Neural cell (in vitro differentiated cells): ENCODE measurements around the gene CCDC174. TPM values are rescaled to one million over a fixed set of nuclear protein-coding genes. Genes with fewer than 3 reads are reported as not detected.

Experiments
- H2AFZ ChIP-seq: fragments of 200-600, 300-800 bp; sonication (generic), shearing (Covaris generic); 2 replicates; pipeline ENCODE4 v1.6.0; 2014; ENCODE audit warnings: low read depth, mild to moderate bottlenecking, antibody characterized with exemption, low read length, moderate library complexity
- H3F3A ChIP-seq: fragments of 200-600 bp; shearing (Covaris generic); 2 replicates; pipeline ENCODE4 v1.6.1; 2016; ENCODE audit warnings: mild to moderate bottlenecking, moderate library complexity, mixed read lengths, antibody characterized with exemption, low read length; ENCODE audit not compliant: insufficient read depth, poor library complexity, severe bottlenecking
- H3K27ac ChIP-seq: fragments of 200-600, 300-800 bp; sonication (generic), shearing (Covaris generic); 2 replicates; pipeline ENCODE4 v1.5.1; 2014; ENCODE audit warnings: mild to moderate bottlenecking, low read length, moderate library complexity
- H3K27me3 ChIP-seq: fragments of 300-800, 200-600 bp; sonication (generic), shearing (Covaris generic); 2 replicates; pipeline ENCODE4 v1.6.0; 2014; ENCODE audit warnings: mild to moderate bottlenecking, low read depth, low read length, moderate library complexity; ENCODE audit not compliant: insufficient read depth
- H3K36me3 ChIP-seq: fragments of 300-800, 200-600 bp; sonication (generic), shearing (Covaris generic); 2 replicates; pipeline ENCODE4 v1.5.1; 2014; ENCODE audit warnings: mild to moderate bottlenecking, antibody characterized with exemption, low read length, moderate library complexity; ENCODE audit not compliant: insufficient read depth
- H3K4me2 ChIP-seq: fragments of 300-800, 200-600 bp; sonication (generic), shearing (Covaris generic); 2 replicates; pipeline ENCODE4 v1.6.0; 2014; ENCODE audit warnings: mild to moderate bottlenecking, low read length
- H3K4me3 ChIP-seq: fragments of 300-800, 200-600 bp; sonication (generic), shearing (Covaris generic); 2 replicates; pipeline ENCODE4 v1.5.1; 2014; ENCODE audit warnings: mild to moderate bottlenecking, low read length, moderate library complexity
- H3K79me2 ChIP-seq: fragments of 200-600 bp; shearing (Covaris generic); replicated peaks from 2 replicates; pipeline ENCODE4 v1.6.0; 2014; ENCODE audit warnings: mild to moderate bottlenecking, low read length, moderate library complexity; ENCODE audit not compliant: insufficient read depth
- H3K9ac ChIP-seq: fragments of 300-800, 200-600 bp; sonication (generic), shearing (Covaris generic); 2 replicates; pipeline ENCODE4 v1.6.1; 2016; ENCODE audit warnings: mild to moderate bottlenecking, low read length, mixed read lengths
- H3K9me2 ChIP-seq: fragments of 200-600 bp; shearing (Covaris generic); 2 replicates; pipeline ENCODE4 v1.6.1; 2016; ENCODE audit warnings: mild to moderate bottlenecking, low read length, mixed read lengths; ENCODE audit not compliant: insufficient read depth
- H3K9me3 ChIP-seq: fragments of 200-600, 300-800 bp; sonication (generic), shearing (Covaris generic); 2 replicates; pipeline ENCODE4 v1.6.1; 2016; ENCODE audit warnings: mild to moderate bottlenecking, mixed run types, low read length, moderate library complexity, mixed read lengths
- H4K20me1 ChIP-seq: fragments of 200-600 bp; shearing (Covaris generic); 2 replicates; pipeline ENCODE4 v1.6.1; 2016; ENCODE audit warnings: mild to moderate bottlenecking, mixed run types; ENCODE audit not compliant: insufficient read depth
- EP300 ChIP-seq: fragments of 450-650 bp; conservative IDR thresholded peaks from 2 replicates; pipeline ENCODE4 v1.6.1; 2014; ENCODE audit warnings: antibody characterized with exemption, mild to moderate bottlenecking, moderate library complexity; ENCODE audit not compliant: poor library complexity, severe bottlenecking
- EZH2 ChIP-seq: fragments of 200-600, 300-800 bp; shearing (Covaris generic), sonication (generic); IDR thresholded peaks from 2 replicates; pipeline ENCODE4 v1.6.1; 2014; ENCODE audit warnings: antibody characterized with exemption, low read length, borderline replicate concordance, mild to moderate bottlenecking; ENCODE audit not compliant: insufficient read depth, poor library complexity, severe bottlenecking
- MXI1 ChIP-seq: fragments of 450-650 bp; conservative IDR thresholded peaks from 2 replicates; pipeline ENCODE4 v1.6.1; 2014; ENCODE audit warnings: antibody characterized with exemption, mild to moderate bottlenecking; ENCODE audit not compliant: poor library complexity, severe bottlenecking
- POLR2AphosphoS5 ChIP-seq: IDR thresholded peaks from 2 replicates; pipeline ENCODE4 v1.6.1; 2012
- RAD21 ChIP-seq: fragments of 450-650 bp; conservative IDR thresholded peaks from 2 replicates; pipeline ENCODE4 v1.6.1; 2014; ENCODE audit warnings: antibody characterized with exemption, mild to moderate bottlenecking, moderate library complexity
- SMC3 ChIP-seq: fragments of 450-650 bp; conservative IDR thresholded peaks from 2 replicates; pipeline ENCODE4 v1.6.1; 2014; ENCODE audit warnings: antibody characterized with exemption, mild to moderate bottlenecking, moderate library complexity; ENCODE audit not compliant: poor library complexity
- TAF1 ChIP-seq: IDR thresholded peaks from 2 replicates; pipeline ENCODE4 v1.6.1; 2012; ENCODE audit warnings: low read depth
- polyA minus RNA-seq: library from RNA; depleted of rRNA, polyadenylated mRNA; stranded (reverse); fragments of >200 nt; gene quantifications from 2 replicates; pipeline ENCODE4 v1.2.3, GENCODE V29; 2014
- polyA plus RNA-seq: library from polyadenylated mRNA; depleted of rRNA; stranded (reverse); fragments of >200 nt; gene quantifications from 2 replicates; pipeline ENCODE4 v1.2.3, GENCODE V29; 2014
- TF ChIP-seq, protein P1 (sequence below): fragments of 450-650 bp; IDR thresholded peaks from 2 replicates; pipeline ENCODE4 v1.5.1; 2014; ENCODE audit warnings: antibody characterized with exemption, mild to moderate bottlenecking, moderate library complexity; ENCODE audit not compliant: poor library complexity, severe bottlenecking
- TF ChIP-seq, protein P2 (sequence below): IDR thresholded peaks from 2 replicates; pipeline ENCODE4 v1.6.1; 2012; ENCODE audit warnings: borderline replicate concordance

The CCDC174 gene
- 15.9 and 18.0 TPM in 2 replicates for polyA plus RNA-seq
- 21.9 and 26.3 TPM in 2 replicates for polyA minus RNA-seq

DNA sequence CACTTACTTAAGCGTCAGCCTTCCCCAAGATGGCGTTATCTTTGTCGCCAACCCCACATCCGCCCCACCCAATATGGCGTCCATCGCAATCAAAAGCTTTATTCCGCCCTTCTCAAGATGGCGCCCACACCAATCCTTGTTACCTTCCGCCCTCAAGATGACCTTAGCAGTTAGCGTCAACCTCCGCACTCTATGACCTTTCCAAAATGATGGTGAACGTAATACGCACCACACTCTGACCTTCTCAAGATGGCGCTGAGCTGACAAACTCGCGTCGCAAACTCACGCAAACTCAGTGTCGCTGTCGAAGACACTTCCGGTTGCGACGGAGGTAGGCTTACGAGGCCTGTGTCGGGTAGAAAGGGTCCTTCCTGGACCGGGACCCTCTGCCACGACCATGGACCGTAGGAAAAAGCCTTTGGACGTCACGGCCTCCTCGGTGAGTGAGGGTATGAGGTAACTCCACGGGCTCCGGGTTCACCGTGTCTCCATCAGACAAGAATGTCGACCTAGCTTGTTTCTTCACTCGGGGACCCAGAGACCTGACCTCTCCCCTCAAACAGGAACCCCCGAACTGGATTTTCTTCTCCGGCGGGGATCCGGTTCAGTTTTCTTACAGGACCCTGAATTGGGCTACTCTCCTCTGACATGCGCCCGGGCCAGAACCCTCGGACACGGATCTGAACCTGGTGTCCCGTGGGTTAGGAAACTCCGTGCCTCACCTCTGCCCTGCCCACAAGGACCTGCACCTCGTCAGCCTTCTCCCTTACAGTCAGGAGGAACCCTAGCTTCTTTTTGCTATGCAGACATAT, at the start of gene CCDC174:
TSS of gene CCDC174 (plus strand) at position 323 of the 812 bp plus-strand sequence. CDS start at position 398, 75 bp downstream.
- Histone ChIP-seq H3K27ac (peak within 1 kb of the TSS; percentile 79), H4K20me1 (no peaks in the 10 kb centered on the region), H3K4me2 (peak within 1 kb of the TSS; percentile 75), H3K4me3 (peak within 1 kb of the TSS; percentile 82), H3K79me2 (peaks cover 22% of the 10 kb centered on the region), H3K27me3 (no peaks in the 10 kb centered on the region), H3K9me3 (no peaks in the 10 kb centered on the region), H2AFZ (peak within 1 kb of the TSS; percentile 79), H3F3A (peaks cover 4% of the 10 kb centered on the region), H3K9ac (peak within 1 kb of the TSS; percentile 82), H3K36me3 (peaks cover 6% of the 10 kb centered on the region), H3K9me2 (no peaks in the 10 kb centered on the region)
- TF ChIP-seq MXI1 (peak; percentile 77), SMC3 (peak; percentile 60), TAF1 (peak; percentile 45), RAD21 (peak; percentile 52), EP300 (peak; percentile 85), POLR2AphosphoS5 (peak; percentile 100), EZH2 (no peak)
- TF ChIP-seq, protein P1, sequence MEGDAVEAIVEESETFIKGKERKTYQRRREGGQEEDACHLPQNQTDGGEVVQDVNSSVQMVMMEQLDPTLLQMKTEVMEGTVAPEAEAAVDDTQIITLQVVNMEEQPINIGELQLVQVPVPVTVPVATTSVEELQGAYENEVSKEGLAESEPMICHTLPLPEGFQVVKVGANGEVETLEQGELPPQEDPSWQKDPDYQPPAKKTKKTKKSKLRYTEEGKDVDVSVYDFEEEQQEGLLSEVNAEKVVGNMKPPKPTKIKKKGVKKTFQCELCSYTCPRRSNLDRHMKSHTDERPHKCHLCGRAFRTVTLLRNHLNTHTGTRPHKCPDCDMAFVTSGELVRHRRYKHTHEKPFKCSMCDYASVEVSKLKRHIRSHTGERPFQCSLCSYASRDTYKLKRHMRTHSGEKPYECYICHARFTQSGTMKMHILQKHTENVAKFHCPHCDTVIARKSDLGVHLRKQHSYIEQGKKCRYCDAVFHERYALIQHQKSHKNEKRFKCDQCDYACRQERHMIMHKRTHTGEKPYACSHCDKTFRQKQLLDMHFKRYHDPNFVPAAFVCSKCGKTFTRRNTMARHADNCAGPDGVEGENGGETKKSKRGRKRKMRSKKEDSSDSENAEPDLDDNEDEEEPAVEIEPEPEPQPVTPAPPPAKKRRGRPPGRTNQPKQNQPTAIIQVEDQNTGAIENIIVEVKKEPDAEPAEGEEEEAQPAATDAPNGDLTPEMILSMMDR = peak; percentile 52
- TF ChIP-seq, protein P2, sequence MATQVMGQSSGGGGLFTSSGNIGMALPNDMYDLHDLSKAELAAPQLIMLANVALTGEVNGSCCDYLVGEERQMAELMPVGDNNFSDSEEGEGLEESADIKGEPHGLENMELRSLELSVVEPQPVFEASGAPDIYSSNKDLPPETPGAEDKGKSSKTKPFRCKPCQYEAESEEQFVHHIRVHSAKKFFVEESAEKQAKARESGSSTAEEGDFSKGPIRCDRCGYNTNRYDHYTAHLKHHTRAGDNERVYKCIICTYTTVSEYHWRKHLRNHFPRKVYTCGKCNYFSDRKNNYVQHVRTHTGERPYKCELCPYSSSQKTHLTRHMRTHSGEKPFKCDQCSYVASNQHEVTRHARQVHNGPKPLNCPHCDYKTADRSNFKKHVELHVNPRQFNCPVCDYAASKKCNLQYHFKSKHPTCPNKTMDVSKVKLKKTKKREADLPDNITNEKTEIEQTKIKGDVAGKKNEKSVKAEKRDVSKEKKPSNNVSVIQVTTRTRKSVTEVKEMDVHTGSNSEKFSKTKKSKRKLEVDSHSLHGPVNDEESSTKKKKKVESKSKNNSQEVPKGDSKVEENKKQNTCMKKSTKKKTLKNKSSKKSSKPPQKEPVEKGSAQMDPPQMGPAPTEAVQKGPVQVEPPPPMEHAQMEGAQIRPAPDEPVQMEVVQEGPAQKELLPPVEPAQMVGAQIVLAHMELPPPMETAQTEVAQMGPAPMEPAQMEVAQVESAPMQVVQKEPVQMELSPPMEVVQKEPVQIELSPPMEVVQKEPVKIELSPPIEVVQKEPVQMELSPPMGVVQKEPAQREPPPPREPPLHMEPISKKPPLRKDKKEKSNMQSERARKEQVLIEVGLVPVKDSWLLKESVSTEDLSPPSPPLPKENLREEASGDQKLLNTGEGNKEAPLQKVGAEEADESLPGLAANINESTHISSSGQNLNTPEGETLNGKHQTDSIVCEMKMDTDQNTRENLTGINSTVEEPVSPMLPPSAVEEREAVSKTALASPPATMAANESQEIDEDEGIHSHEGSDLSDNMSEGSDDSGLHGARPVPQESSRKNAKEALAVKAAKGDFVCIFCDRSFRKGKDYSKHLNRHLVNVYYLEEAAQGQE = peak; percentile 79

DNA sequence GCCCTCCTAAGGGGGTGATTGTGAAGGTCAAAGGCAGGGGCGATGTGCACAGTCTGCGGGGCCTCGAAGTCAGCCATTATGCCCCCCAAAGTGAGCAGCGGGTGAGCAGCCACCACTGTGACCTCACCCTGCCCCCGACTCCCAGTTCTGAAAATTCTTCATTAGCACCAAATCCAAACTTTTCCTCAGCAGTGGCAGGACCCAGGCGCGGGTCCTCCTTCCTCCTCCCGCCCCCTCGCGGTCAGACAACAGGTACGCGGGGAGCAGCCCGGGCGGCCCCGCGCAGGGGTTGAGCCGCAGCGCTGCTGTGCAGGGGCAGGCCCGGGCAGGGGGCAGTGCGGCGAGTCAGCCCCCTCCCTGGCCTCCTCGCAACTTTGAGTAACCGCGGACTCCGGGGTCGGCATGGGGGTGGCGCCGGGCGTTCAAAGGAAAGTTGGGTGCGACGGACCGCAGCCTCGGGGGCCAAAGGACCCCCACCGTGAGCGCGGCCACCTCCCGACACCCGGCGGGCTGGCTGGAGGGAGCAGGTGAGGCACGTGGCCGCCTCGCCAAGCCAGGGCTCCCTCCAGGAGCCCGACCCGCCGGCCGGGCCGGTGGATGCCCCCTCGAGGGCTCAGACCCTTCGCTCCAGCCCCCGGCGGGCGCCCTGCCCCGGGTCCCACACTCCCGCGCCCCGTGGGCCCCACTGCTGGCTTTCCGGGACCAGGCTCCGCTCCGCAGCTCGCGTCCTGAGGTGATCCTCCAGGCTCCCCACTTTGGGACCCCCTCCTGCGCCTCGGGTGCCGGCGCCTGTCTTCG, 49.4 kb upstream of the CCDC174 start:
- H3K9me2 ChIP-seq = no peaks in the 10 kb centered on the region
- H3K4me2 ChIP-seq = no peak overlapping the region
- H3K27me3 ChIP-seq = peaks cover 14% of the 10 kb centered on the region
- no peak overlapping the region for H3K27ac ChIP-seq
- H3K9me3 ChIP-seq = no peaks in the 10 kb centered on the region
- H3K36me3 ChIP-seq = no peaks in the 10 kb centered on the region
- no peaks in the 10 kb centered on the region for H3K79me2 ChIP-seq
- H3F3A ChIP-seq = no peaks in the 10 kb centered on the region
- H3K4me3 ChIP-seq = peak overlapping the region; percentile 76
- H4K20me1 ChIP-seq = no peaks in the 10 kb centered on the region
- peak overlapping the region; percentile 72 for H3K9ac ChIP-seq
- H2AFZ ChIP-seq = peak overlapping the region; percentile 18
- TF ChIP-seq TAF1 = peak; percentile 19
- no peak for TF ChIP-seq EP300
- peak; percentile 42 for TF ChIP-seq MXI1
- TF ChIP-seq, protein P1 = peak; percentile 60
- TF ChIP-seq SMC3 = peak; percentile 45
- TF ChIP-seq EZH2 = no peak
- TF ChIP-seq RAD21 = peak; percentile 31
- TF ChIP-seq POLR2AphosphoS5 = no peak
- TF ChIP-seq, protein P2 = no peak
